GM18526 (cell line): ENCODE results near the gene RAB12.

ENCODE experiments used
- POLR2A ChIP-seq: IDR thresholded peaks from 3 replicates; pipeline ENCODE4 v1.6.1; 2011; ENCODE audit not compliant: insufficient read length; ENCODE audit errors: extremely low read depth

The RAB12 gene

GRCh38 chr18:8608795-8609658 lies at the start of gene RAB12:
Gene RAB12, plus strand, starts transcription at chr18:8609437. Its CDS starts 3 bp downstream, at chr18:8609440.
- peak; percentile 65 for TF ChIP-seq POLR2A

- TF ChIP-seq POLR2A: no peak
Measured at GRCh38 chr18:8559612-8560186, 49.5 kb upstream of the RAB12 start.

GRCh38 chr18:8561123-8561910 lies 47.9 kb upstream of the RAB12 start:
- TF ChIP-seq POLR2A: no peak

GRCh38 chr18:8562070-8562469 lies 47.2 kb upstream of the RAB12 start:
- TF ChIP-seq POLR2A: no peak

GRCh38 chr18:8562919-8563318 lies 46.3 kb upstream of the RAB12 start:
- TF ChIP-seq POLR2A: no peak

GRCh38 chr18:8571399-8571798 lies 37.8 kb upstream of the RAB12 start:
- TF ChIP-seq POLR2A: no peak

GRCh38 chr18:8584798-8585197 lies 24.4 kb upstream of the RAB12 start:
- TF ChIP-seq POLR2A: no peak

- TF ChIP-seq POLR2A: no peak
Measured at GRCh38 chr18:8586941-8587340, 22.3 kb upstream of the RAB12 start.

GRCh38 chr18:8595445-8595844 lies 13.8 kb upstream of the RAB12 start:
- TF ChIP-seq POLR2A: no peak

- no peak for TF ChIP-seq POLR2A
Measured at GRCh38 chr18:8601277-8602032, 7.8 kb upstream of the RAB12 start.

GRCh38 chr18:8602040-8602439 lies 7.2 kb upstream of the RAB12 start:
- no peak for TF ChIP-seq POLR2A

GRCh38 chr18:8602557-8602956 lies 6.7 kb upstream of the RAB12 start:
- no peak for TF ChIP-seq POLR2A

- TF ChIP-seq POLR2A: no peak
Measured at GRCh38 chr18:8603663-8604520, 5.3 kb upstream of the RAB12 start.

- no peak for TF ChIP-seq POLR2A
Measured at GRCh38 chr18:8605974-8606373, 3.3 kb upstream of the RAB12 start.
